ENCODE results near the gene SSR1.

The SSR1 gene

GRCh38 chr6:7343546-7344475 lies 30.8 kb upstream of the SSR1 start:
- H3K9ac ChIP-seq (ENCODE audit: low read depth, low read length, poor library complexity, severe bottlenecking), result no peak overlapping the region
- TF ChIP-seq EZH2phosphoT487 (IDR thresholded peaks at IDR 0.05; ENCODE audit: borderline replicate concordance), result no peak
- no peak for TF ChIP-seq CTCF (conservative IDR thresholded peaks at IDR 0.05; ENCODE audit: low read length)
- no peak overlapping the region for H3K4me3 ChIP-seq (ENCODE audit: low read length, poor library complexity, severe bottlenecking)
- no peaks in the 10 kb centered on the region for H3K9me3 ChIP-seq (ENCODE audit: insufficient read depth, low read depth, low read length)
- H4K20me1 ChIP-seq (ENCODE audit: insufficient read depth, low read length, poor library complexity, severe bottlenecking), result no peaks in the 10 kb centered on the region
- no peaks in the 10 kb centered on the region for H3K9me2 ChIP-seq (replicated peaks; ENCODE audit: low read depth, low read length)
- no peak overlapping the region for H2AFZ ChIP-seq (ENCODE audit: low read length)
- no peaks in the 10 kb centered on the region for H3K27me3 ChIP-seq (ENCODE audit: insufficient read depth, low read length, poor library complexity, severe bottlenecking)
- no peaks in the 10 kb centered on the region for H3K79me2 ChIP-seq (ENCODE audit: insufficient read depth, low read length)
- no peaks in the 10 kb centered on the region for H3F3A ChIP-seq (ENCODE audit: low read depth)
- no peak overlapping the region for H3K4me2 ChIP-seq (ENCODE audit: low read depth, low read length, poor library complexity, severe bottlenecking)
- peaks cover 10% of the 10 kb centered on the region for H3K4me1 ChIP-seq (ENCODE audit: insufficient read depth, low read length, poor library complexity, severe bottlenecking)
- no peaks in the 10 kb centered on the region for H3K36me3 ChIP-seq (ENCODE audit: insufficient read depth, low read length)

GRCh38 chr6:7341989-7342742 lies 29.2 kb upstream of the SSR1 start:
- no peaks in the 10 kb centered on the region for H3K9me2 ChIP-seq (replicated peaks; ENCODE audit: low read depth, low read length)
- H2AFZ ChIP-seq (ENCODE audit: low read length), result no peak overlapping the region
- no peaks in the 10 kb centered on the region for H3F3A ChIP-seq (ENCODE audit: low read depth)
- no peaks in the 10 kb centered on the region for H3K79me2 ChIP-seq (ENCODE audit: insufficient read depth, low read length)
- H3K27me3 ChIP-seq (ENCODE audit: insufficient read depth, low read length, poor library complexity, severe bottlenecking), result no peaks in the 10 kb centered on the region
- H3K4me1 ChIP-seq (ENCODE audit: insufficient read depth, low read length, poor library complexity, severe bottlenecking), result peaks cover 10% of the 10 kb centered on the region
- H3K36me3 ChIP-seq (ENCODE audit: insufficient read depth, low read length), result no peaks in the 10 kb centered on the region
- no peak for TF ChIP-seq CTCF (conservative IDR thresholded peaks at IDR 0.05; ENCODE audit: low read length)
- TF ChIP-seq EZH2phosphoT487 (IDR thresholded peaks at IDR 0.05; ENCODE audit: borderline replicate concordance), result no peak
- H3K9ac ChIP-seq (ENCODE audit: low read depth, low read length, poor library complexity, severe bottlenecking), result no peak overlapping the region
- no peaks in the 10 kb centered on the region for H3K9me3 ChIP-seq (ENCODE audit: insufficient read depth, low read depth, low read length)
- H3K4me2 ChIP-seq (ENCODE audit: low read depth, low read length, poor library complexity, severe bottlenecking), result no peak overlapping the region
- no peak overlapping the region for H3K4me3 ChIP-seq (ENCODE audit: low read length, poor library complexity, severe bottlenecking)
- H4K20me1 ChIP-seq (ENCODE audit: insufficient read depth, low read length, poor library complexity, severe bottlenecking), result no peaks in the 10 kb centered on the region

GRCh38 chr6:7341271-7341670 lies 28.3 kb upstream of the SSR1 start:
- Histone ChIP-seq H3K79me2 (ENCODE audit: insufficient read depth, low read length) (no peaks in the 10 kb centered on the region), H3K9me2 (replicated peaks; ENCODE audit: low read depth, low read length) (no peaks in the 10 kb centered on the region), H3K9ac (ENCODE audit: low read depth, low read length, poor library complexity, severe bottlenecking) (no peak overlapping the region), H3K36me3 (ENCODE audit: insufficient read depth, low read length) (no peaks in the 10 kb centered on the region), H3K4me1 (ENCODE audit: insufficient read depth, low read length, poor library complexity, severe bottlenecking) (peaks cover 10% of the 10 kb centered on the region), H3K4me3 (ENCODE audit: low read length, poor library complexity, severe bottlenecking) (no peak overlapping the region), H3F3A (ENCODE audit: low read depth) (no peaks in the 10 kb centered on the region), H2AFZ (ENCODE audit: low read length) (no peak overlapping the region), H3K9me3 (ENCODE audit: insufficient read depth, low read depth, low read length) (no peaks in the 10 kb centered on the region), H3K27me3 (ENCODE audit: insufficient read depth, low read length, poor library complexity, severe bottlenecking) (no peaks in the 10 kb centered on the region), H4K20me1 (ENCODE audit: insufficient read depth, low read length, poor library complexity, severe bottlenecking) (no peaks in the 10 kb centered on the region), H3K4me2 (ENCODE audit: low read depth, low read length, poor library complexity, severe bottlenecking) (no peak overlapping the region)
- no peak for TF ChIP-seq EZH2phosphoT487 (IDR thresholded peaks at IDR 0.05; ENCODE audit: borderline replicate concordance)
- TF ChIP-seq CTCF (conservative IDR thresholded peaks at IDR 0.05; ENCODE audit: low read length), result no peak

Measured in Loucy (cell line).